Activated T-helper 9 cell treated with anti-CD3 and anti-CD28 coated beads, Interleukin-2, amount 50 U/mL, for 16 hours (primary cell): Measurements from ENCODE around the gene PAQR9.

Experiments used
- DNase-seq: peaks from one replicate; pipeline ENCODE4 v3.0.0-alpha.2; 2020; ENCODE audit warnings: low read depth

The PAQR9 gene

DNA sequence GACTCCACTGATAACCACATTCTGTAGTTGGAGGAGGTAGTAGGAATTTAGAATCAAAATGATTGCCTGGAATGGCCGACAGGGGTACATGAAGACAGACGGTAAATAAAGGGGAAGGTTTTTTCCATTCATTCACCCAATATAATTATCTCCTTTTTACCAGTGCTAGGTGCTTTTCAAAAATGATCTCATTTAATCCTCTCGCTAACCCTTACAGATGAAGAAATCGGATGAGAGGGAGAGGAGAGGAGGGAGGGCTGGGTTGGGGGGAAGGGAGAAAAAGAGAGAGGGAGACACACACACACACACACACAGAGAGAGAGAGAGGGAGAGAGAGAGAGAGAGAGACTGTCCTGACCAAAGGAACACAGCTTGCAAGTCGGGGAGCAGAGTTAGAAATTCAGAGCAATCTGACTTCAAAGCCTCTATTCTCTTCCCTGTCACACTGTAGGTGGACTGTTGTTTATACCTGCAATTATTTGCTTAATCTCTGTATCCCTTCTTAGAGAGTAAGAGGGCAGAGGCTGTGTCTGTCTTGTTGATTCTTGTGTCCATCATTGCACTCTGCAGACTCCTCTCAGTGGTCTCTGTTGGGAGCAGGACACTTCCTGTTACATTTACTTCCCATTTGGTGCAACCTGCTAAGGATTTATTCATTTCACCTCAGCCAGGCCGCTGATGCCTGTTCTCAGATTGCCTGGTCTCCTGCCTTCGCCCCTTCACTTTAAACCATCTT, 18.7 kb upstream of the PAQR9 start:
- no peak for DNase-seq

DNA sequence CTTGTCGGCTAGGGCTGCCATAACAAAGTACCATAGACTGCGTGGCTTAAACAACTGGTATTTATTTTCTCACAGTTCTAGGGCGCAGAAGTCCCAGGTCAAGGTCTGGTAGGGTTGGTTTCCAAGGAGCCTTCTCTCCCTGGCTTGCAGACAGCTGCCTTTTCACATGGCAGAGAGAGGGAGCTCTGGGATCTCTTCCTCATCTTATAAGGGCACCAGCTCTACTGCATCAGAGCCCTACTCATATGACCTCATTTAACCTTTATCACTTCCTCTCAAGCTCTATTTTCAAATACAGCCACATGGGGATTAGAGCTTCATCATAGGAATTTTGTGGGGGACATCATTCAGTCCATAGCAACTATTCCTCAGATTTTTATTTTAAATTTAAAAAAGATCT, 17.6 kb upstream of the PAQR9 start:
- no peak for DNase-seq

DNA sequence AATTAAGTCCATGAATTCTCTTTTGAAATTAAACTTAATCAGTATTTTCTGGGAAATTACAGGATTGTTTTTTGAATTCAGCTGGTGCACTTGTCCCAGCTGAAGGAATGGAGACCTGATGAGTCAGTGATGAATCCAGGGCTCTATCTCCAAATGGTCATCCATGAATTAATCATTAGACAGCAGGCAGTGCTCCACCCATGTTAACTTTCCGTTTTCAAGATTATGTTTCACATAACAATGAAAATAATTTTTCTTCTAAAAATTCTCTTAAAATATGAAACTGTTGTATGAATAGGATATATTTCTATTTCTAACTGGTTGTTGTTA, 13.9 kb upstream of the PAQR9 start:
- no peak for DNase-seq

DNA sequence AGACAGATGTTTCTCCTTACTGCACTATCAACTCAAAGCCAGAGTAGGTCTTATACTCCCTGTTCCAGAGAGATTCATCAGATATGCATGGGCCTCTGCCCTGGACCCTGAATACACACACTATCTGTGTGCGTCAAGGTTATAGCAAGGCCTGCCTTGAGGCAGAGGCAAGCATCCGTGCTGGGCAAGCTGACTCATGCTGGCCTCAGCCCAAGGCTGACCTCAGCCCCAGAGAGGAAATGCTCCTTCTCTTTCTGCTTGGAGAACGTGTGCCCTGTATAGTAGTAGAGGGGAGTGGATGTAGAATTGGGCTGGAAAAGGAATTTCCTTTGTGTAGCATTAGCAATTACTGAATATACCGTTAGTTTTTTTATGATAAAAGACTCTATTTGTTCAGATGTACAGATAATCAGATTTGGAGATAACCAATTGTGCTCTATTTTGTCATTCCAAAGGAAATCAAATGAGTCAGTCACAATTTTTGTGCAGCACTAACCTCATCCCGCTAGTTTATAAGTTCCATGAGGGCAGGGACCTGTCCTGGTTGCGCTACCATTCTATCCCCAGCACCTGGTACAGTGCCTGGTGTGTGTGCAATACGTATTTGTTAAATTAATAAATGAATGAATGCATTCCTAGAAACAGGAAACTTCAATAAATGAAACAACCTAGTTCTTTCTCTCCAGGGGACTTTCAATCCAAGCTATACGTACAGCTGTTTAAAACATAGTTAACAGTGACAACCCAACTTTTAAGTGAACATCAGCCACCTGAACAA, 13.3 kb upstream of the PAQR9 start:
- no peak for DNase-seq

DNA sequence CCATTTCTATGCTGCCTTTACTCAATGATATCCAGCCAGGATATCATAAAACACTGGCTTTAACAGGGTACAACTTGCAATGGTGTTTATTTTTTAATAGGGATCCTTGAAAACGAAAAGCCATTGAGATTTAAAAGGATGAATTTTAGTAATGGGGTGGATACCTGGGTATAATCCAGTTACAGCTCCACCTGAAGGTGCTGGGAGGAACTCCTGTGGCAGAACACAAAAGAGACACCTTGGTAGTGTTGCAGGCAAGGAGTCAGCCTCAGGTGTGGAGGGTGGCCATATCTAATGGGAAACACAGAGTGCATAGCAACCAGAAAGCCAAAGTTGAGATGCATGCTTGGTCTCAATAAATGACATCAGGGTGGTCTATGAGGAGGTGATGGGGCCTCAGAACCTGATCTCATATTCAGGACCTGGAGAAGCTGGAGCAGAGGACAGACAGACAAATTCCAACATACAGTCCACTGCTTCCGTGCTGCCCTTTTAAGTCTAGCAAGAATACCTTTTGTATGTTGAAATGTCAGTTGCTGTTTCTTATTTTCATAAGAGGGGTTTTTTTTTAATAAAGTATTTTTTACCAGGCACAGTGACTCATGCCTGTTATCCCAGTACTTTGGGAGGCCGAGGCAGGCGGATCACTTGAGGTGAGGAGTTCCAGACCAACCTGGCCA, 12.0 kb upstream of the PAQR9 start:
- no peak for DNase-seq

DNA sequence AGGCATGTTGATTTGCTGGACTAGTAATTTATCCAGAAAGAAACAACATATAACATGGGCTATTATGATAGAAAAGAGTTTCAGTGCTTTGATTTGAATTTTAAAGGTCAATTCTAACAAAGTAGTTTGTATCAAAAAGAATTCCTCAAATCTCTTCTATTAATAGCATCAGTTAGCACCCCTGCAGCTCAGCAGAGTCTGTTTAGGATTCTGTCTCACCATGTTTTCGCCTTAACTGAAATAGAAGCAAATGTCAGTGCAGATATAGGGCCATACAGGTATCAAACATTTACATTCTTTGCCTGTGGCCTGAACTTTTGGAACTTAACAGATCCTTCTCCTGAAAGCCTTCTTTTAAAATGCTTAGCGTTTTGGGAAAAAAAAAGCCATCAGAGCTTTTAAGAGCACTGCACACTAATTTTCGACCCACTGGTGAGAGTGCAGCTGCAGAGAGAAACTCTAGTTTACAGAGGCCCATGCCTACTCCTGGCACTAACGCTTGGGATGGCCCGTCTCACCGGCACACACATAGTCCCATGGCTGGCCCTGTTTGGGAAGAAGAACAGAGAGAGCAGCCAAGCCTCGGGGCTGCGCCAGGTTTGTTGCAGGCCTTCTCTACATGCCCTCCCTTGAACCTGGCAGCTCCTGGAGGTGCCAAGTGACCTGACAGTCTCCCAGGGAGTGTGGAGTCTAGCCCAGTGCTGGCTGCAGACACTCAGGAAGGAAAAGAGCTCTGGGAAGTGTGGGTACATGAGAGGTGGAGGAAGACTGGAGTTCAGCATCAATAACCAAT, 9.9 kb upstream of the PAQR9 start:
- no peak for DNase-seq

DNA sequence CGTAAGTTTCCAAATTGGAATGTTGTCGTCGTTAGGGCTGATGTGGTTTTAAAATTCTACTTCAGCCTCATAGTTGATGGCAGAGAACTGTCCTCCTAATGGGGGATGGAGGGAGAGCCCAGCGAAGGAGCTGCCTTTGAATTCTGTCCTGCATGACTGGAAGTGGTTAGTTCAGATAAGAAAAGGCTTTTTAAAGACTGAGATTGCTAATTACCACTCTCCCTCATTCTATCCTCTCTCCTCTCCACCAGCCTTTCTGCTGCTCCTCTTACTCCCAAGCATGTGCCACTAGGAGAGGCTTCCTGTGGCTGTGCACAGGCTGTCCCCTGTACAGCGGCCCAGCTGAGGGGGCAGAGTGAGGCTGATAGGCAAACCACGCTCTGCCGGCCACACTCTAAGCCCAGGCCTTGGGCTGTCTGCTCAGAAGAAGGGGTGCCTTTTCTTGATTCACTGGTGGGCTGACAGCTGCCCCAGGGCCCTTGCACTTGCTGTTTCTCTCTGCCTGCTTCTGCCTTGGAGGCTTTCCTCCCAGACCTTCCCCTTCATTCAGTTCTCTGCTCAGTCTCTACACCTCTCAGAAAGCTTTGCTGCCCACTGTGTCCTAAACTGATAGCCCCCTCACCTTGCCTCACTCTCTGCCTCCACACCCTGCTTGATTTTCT, 8.7 kb upstream of the PAQR9 start:
- DNase-seq = no peak

DNA sequence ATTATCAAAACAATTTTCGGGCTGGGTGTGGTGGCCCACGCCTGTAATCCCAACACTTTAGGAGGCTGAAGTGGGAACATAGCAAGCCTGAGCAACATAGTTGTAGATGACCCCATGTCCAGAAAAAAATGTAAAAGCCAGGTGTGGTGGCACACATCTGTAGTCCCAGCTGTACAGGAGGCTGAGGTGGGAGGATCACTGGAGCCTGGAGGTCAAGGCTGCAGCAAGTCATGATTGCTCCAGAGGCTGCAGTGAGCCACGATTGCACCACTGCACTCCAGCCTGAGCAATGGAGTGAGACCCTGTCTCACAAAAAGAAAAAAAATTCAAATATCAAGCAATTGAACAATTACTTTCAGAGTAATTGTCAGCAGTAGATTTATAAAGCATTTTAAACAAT, 8.0 kb upstream of the PAQR9 start:
- DNase-seq = no peak

DNA sequence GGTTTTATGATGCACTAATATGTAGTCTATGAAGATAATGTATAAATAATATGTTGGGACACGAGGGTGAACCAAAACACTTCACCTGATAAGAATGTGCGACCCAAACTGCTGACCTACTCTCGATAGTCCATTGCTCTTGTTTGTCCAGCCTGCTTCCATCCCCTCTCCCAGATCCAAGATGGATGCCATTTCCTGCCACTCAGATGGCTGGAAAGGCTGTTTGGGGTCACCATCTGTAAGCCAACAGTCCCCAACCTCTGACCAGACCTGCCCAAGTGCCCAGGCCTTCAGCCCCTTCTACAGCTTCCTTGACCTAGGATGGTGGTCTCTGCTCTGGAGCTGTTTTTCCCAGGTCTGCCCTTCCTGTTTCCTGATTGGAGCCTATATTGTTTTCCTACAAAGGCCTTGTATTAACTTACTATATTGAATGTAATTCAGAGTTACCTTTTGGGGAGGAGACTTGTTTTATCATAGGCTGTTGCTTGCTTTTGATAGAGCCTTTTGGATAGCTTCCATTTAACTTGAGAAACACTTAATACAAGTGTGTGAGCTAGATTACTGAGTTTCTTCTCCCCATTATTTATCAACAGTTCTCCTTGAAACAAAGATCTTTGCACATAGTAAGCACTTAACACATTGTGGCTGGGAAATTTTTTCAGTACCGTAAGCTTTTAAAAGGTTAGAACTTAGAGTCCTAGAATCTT, 5.0 kb upstream of the PAQR9 start:
- no peak for DNase-seq

DNA sequence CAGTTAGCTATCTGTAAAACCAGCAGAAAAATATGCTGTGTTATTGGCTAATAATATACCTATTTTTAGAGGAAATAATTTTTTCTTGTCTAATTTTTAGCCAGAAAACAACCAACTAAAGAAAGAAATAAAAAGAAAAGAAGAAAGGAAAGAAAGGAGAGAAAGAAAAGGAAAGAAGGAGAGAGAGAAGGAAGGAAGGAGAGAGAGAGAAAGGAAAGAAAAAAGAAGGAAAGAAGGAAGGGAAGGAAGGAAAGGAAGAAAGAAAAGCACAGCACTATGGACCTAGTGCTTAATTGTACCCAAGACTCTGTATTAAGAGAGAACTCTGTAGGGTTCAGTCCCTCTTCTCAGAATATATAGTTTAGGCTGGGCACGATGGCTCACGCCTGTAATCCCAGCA, 3.3 kb upstream of the PAQR9 start:
- no peak for DNase-seq

DNA sequence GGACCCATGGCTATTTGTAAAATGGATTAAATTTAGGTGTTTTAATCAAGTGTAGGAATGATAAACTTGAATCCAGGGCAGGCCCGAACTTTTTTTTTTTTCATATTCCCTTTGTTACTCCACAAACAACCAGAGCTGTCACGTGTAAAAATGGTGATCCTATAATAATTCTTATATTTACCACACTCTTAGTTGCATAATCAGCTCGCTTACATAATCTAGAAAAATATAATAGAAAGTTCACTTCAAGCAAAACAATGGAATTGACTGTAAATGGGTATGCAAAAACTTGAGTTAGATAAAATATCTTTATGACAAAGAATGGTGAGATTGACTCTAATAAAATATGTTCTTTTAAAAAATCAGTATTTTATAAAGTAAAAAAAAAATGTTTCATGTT, 2.1 kb upstream of the PAQR9 start:
- no peak for DNase-seq

DNA sequence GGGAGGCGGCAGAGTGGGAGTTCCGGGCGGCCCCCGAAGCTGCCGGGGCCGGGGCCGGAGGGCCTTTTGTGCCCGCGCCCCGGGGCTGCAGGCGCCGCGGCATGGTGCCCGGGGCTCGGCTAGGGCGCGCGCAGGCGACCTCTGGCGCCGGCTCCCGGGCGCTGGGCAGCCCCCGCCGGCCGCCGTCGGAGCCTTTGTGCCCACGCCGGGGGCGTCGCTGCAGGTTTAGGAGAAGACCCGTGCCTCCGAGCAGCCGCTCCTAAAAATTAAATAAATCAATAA, 299 bp downstream of the PAQR9 start:
- no peak for DNase-seq

DNA sequence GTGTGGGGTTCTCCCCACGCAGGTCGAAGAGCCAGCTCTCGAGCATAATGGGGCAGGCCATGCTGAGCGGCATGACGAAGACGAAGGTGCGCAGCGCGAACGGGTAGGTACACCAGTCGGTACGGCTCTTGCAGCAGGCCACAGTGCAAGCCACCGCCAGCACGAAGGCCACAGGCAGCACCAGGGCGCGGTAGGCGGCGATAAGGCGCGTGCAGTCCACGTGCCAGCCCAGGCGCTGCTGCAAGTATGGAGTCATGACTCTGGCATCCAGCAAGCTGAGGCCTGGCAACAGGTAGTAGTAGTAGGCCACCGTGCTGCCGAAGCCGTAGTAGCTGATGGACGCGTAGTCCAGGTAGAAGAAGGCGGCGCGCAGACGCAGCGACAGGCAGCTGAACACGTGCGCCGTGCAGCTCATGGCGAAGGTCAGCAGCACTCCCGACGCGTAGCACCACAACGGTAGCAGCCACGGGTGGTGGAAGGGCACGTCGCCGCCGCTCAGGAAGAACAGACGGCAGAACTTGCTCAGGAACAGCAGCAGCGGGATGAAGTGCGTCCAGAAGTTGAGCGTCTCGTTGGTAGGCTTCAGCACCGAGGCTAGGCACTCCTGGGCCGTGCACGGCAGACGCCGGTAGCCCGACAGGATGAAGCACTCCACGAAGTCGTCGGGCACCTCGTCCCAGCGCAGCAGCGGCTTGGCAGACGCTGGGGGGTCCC, 797 bp downstream of the PAQR9 start:
- no peak for DNase-seq

DNA sequence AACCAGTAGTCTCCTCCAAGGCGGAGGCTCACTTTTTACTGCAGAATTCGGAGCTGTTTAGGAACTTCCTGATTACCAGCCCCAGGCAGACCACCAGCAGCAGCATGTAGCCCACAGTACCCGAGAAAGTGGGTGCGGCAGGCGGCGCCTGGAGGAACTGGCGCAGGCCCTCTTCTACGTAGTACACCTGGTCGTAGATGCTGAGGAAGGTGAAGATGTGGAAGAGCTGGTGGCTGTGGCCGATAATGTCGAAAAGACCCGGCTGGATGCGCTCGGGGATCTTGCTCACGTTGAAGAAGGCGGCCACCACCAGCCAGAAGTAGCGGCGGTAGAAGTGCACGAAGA, 1.3 kb downstream of the PAQR9 start:
- no peak for DNase-seq

DNA sequence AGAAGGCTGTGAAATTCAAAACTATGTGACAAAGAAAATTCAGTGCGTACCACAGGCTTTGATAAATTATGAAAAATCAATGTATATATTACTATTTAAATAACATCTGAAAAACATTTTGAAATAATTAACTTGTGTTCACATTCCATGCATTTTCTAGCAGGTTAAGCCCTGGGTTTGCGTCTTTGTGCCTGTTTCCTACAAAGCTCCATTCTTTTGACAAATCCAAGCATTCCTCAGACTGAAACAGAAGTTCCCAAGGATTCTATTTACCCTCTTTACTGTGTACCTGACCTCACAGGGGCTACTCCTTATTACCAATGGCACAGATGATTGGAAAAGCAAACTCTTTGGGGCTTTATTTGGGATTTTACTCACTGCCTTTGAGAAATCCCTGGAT, 1.9 kb downstream of the PAQR9 start:
- no peak for DNase-seq

DNA sequence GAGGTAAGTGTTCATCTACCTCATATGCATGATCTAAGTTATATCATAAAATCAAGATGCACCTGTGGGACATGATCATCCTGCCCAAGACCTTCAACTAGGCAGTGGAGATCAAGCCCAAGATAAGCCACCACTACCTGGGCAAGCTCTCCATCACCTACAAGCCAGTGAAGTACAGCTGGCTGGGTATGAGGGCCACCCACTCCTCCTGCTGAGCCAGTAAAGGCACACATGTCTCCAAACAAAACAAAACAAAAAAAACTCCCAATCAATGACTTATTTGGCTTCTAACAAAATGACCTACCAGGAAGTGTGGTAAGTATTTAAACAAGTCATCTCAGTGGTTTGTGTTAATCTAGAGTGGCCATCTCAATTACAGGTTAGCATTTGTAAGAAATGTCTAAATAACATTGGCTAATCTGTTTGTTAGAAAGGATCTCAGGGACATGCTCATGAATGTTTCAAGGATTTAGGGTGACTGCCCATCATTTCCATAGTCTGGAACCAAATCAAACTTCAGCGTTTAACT, 3.1 kb downstream of the PAQR9 start:
- DNase-seq = no peak

DNA sequence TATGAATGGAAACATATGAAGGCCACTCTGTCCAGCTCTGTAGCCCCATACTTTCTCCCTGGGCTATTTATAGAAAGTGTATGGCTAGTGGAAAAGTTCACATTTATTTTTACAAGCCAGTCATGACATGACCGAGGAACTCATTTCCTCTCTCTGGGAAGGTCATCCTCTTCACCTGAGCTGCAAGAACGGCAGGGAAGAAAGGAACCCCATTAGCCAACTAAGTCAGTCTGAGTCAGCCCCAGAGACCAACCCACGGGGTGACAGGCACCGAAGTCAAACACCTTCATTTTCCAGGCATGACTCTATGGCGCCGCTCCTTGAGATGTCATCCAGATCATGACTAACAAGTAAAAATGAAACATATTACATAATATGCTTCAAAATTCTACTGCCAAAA, 4.8 kb downstream of the PAQR9 start:
- peak; percentile 25 for DNase-seq

DNA sequence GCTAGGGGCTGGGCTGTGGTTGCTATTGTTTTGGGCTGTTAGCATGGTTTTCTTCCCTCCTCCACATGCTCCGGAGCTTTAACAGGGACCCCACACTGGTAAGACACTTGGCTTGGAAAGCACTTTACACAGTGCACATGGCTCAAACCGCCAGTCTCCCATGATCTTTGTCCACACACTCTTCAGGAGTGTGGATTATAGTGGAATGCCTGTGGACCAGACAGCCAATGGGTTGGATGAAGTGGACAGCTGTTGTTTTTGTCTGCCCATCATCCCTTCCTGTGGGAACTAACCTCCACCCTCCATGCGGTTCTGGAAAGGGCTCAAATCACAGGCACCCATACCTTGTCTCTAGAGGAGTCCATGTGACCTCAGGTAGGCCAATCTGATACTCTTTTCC, 10.0 kb downstream of the PAQR9 start:
- no peak for DNase-seq

DNA sequence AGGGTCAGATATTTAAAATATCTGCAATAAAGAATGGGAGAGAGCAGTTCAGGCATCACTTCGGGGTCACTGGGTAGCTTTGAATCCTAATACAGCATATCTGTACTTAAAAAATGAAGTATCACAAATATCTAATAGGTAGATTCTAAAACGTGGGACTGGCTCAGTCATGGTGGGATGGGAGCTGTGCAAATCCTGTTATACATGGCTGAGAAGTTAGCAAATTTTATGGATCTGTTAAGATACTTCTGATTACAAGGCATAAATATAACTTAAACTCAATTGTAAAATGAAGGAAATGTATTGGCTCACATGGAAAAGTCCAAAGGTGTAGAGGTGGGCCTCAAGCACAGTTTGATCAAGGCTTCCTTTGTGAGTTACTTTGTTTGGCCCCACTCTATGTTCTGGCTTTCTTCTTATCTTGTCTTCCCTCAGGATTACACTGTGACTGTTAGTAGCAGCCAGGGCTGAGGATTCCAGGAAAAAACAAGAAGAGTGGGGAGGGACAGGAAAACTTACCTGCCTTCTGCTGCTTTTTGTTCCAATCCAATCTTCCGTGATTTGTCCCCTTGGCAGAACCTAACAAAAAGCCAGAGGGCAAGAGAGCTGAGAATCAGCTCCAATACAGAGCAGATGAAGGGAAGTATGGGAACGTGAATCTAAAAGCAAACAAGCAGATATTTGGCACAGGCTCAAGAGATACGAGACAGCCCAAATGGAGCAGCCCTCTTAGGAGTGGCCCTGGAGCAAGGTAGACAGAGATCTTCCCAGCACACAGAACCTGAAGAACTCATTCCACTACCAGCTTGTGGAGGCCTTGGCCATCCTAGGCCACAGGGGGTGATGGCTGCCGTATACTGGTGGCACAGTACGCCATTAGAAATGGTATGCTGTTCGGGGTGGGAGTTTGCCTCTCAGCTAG, 10.9 kb downstream of the PAQR9 start:
- no peak for DNase-seq

DNA sequence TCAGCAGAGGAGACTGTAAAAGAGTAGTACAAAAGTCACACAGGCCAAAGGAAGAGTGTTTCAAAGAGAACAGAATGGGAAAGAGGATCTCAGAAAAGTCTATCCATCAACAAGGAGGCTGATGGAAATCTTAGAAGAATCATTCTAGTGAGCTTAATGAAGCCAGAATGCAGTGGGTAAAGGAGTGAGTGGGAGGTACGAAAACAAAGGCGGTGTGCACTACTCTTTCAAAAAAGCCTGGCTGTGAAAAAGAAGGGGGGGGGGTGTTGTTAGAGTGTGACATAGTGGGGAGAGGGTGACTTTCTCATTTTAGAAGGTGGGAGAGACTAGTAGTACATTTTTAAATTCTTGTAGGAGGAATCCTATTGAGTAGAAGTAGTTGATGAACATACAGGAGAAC, 11.7 kb downstream of the PAQR9 start:
- DNase-seq = no peak
